K562 (cell line): ENCODE results near the gene UBE2M. TPM values are rescaled to one million over a fixed set of nuclear protein-coding genes. Genes with fewer than 3 reads are reported as not detected.
A peak's percentile ranks its signal among the peaks of the same experiment; 100 is the strongest.

ENCODE experiments used
- CBFA2T2 ChIP-seq: fragments of 450-650 bp; conservative IDR thresholded peaks from 2 replicates; pipeline ENCODE4 v1.6.1; 2017; ENCODE audit warnings: mild to moderate bottlenecking
- CBX2 ChIP-seq: fragments of 200-600 bp; sonication (generic); IDR thresholded peaks from one replicate; pipeline ENCODE4 v1.6.1; 2012; ENCODE audit warnings: mild to moderate bottlenecking, low read length, inconsistent platforms; ENCODE audit not compliant: insufficient read depth, poor library complexity, severe bottlenecking
- CSDE1 ChIP-seq, 2 experiments: fragments of 450-650 bp; IDR thresholded peaks; 2 replicates each; pipeline ENCODE4 v1.6.1; 2016; ENCODE audit warnings: mild to moderate bottlenecking in 1 of 2
- GABPB1 ChIP-seq: sonication (generic); formaldehyde crosslinking; IDR thresholded peaks from 2 replicates; pipeline ENCODE4 v1.8.0; 2022; ENCODE audit warnings: mild to moderate bottlenecking, missing genetic modification reagents
- HCFC1 ChIP-seq: IDR thresholded peaks from 2 replicates; pipeline ENCODE4 v1.6.1; 2012; ENCODE audit warnings: low read depth, low read length, improper control_type of control experiment
- KAT2B ChIP-seq: IDR thresholded peaks from one replicate; pipeline ENCODE4 v1.6.1; 2012; ENCODE audit warnings: low read depth, mild to moderate bottlenecking, control low read depth, inconsistent platforms, low read length, moderate library complexity
- MAFF ChIP-seq: IDR thresholded peaks from 2 replicates; pipeline ENCODE4 v1.6.1; 2012; ENCODE audit warnings: low read length, improper control_type of control experiment
- MCM3 ChIP-seq: fragments of 450-650 bp; IDR thresholded peaks from 2 replicates; pipeline ENCODE4 v1.6.1; 2016
- MXI1 ChIP-seq: IDR thresholded peaks from 2 replicates; pipeline ENCODE4 v1.6.1; 2011; ENCODE audit warnings: low read depth, mild to moderate bottlenecking, improper control_type of control experiment, low read length
- MYBL2 ChIP-seq, 2 experiments: fragments of 450-650 bp in 1 of 2; sonication (generic) in 1 of 2; formaldehyde crosslinking in 1 of 2; IDR thresholded peaks; 2 replicates each; pipeline versions ENCODE4 v1.6.1 to v1.8.1; 2017 to 2022; ENCODE audit warnings: borderline replicate concordance in 1 of 2, inconsistent platforms in 1 of 2, low read depth in 1 of 2, mild to moderate bottlenecking in 1 of 2, missing genetic modification reagents in 1 of 2, moderate library complexity in 1 of 2
- MYNN ChIP-seq, 2 experiments: sonication (generic); formaldehyde crosslinking in 1 of 2; IDR thresholded peaks; 2 replicates each; pipeline versions ENCODE4 v1.5.0 to v1.6.1; 2016 to 2020; ENCODE audit warnings: antibody characterized with exemption in 1 of 2, missing genetic modification reagents in 1 of 2
- NFYB ChIP-seq: IDR thresholded peaks from 2 replicates; pipeline ENCODE4 v1.6.1; 2011; ENCODE audit warnings: mild to moderate bottlenecking, moderate library complexity; ENCODE audit not compliant: insufficient read length; ENCODE audit errors: extremely low read depth
- NRF1 ChIP-seq, 2 experiments: fragments of 450-650 bp; IDR thresholded peaks in 1 of 2; conservative IDR thresholded peaks in 1 of 2; 2 replicates each; pipeline ENCODE4 v1.6.1; 2014; ENCODE audit warnings: mild to moderate bottlenecking in 2 of 2
- RAD21 ChIP-seq, 2 experiments: fragments of 250-450 bp in 1 of 2; fragments of 450-650 bp in 1 of 2; sonication (Bioruptor Pico) in 1 of 2; formaldehyde crosslinking in 1 of 2; IDR thresholded peaks in 1 of 2; conservative IDR thresholded peaks in 1 of 2; 2 replicates each; pipeline versions ENCODE4 v1.4.0 to v1.8.0; 2020 to 2022; ENCODE audit warnings: mild to moderate bottlenecking in 2 of 2, moderate library complexity in 1 of 2
- RFX5 ChIP-seq: IDR thresholded peaks from 2 replicates; pipeline ENCODE4 v1.6.1; 2011; ENCODE audit warnings: low read depth, mild to moderate bottlenecking, improper control_type of control experiment, low read length
- SIRT6 ChIP-seq: IDR thresholded peaks from one replicate; pipeline ENCODE4 v1.6.1; 2012; ENCODE audit warnings: low read depth, mild to moderate bottlenecking, control low read depth, inconsistent platforms, low read length, moderate library complexity
- SLC30A9 ChIP-seq: fragments of 250-450 bp; sonication (Bioruptor Pico); IDR thresholded peaks from 2 replicates; pipeline ENCODE4 v1.8.0; 2022; ENCODE audit warnings: mild to moderate bottlenecking, moderate library complexity
- SUPT5H ChIP-seq: fragments of 450-650 bp; IDR thresholded peaks from 2 replicates; pipeline ENCODE4 v1.6.1; 2016
- ZBTB17 ChIP-seq: fragments of 450-650 bp; formaldehyde crosslinking; IDR thresholded peaks from 2 replicates; pipeline ENCODE4 v1.4.0; 2020; ENCODE audit warnings: mild to moderate bottlenecking
- ZBTB2 ChIP-seq: fragments of 450-650 bp; IDR thresholded peaks from 2 replicates; pipeline ENCODE4 v1.6.1; 2016; ENCODE audit warnings: antibody characterized with exemption
- ZNF133 ChIP-seq: fragments of 250-450 bp; sonication (Bioruptor Pico); IDR thresholded peaks from 2 replicates; pipeline ENCODE4 v1.4.0; 2020; ENCODE audit warnings: mild to moderate bottlenecking
- ZNF143 ChIP-seq: sonication (generic); formaldehyde crosslinking; IDR thresholded peaks from 2 replicates; pipeline ENCODE4 v1.9.0; 2022; ENCODE audit warnings: mild to moderate bottlenecking, missing genetic modification reagents
- ZNF146 ChIP-seq: IDR thresholded peaks from one replicate; pipeline ENCODE4 v1.6.1; 2018; ENCODE audit warnings: missing compliant biosample characterization; ENCODE audit not compliant: unreplicated experiment
- ZNF174 ChIP-seq: fragments of 250-450 bp; sonication (Bioruptor Pico); IDR thresholded peaks from 2 replicates; pipeline ENCODE4 v1.4.0; 2020; ENCODE audit warnings: mild to moderate bottlenecking
- ZNF384 ChIP-seq: IDR thresholded peaks from 2 replicates; pipeline ENCODE4 v1.6.1; 2012; ENCODE audit warnings: low read depth, low read length, improper control_type of control experiment
- ZNF512 ChIP-seq: IDR thresholded peaks from 2 replicates; pipeline ENCODE4 v1.6.1; 2016; ENCODE audit warnings: missing genetic modification characterization, missing compliant biosample characterization
- ZNF699 ChIP-seq: fragments of 250-450 bp; sonication (Bioruptor Pico); IDR thresholded peaks from 2 replicates; pipeline ENCODE4 v1.8.0; 2021; ENCODE audit warnings: mild to moderate bottlenecking, moderate library complexity; ENCODE audit not compliant: insufficient replicate concordance
- ZNF75A ChIP-seq: fragments of 450-650 bp; formaldehyde crosslinking; IDR thresholded peaks from 2 replicates; pipeline ENCODE4 v1.4.0; 2020; ENCODE audit warnings: mild to moderate bottlenecking
- ZSCAN29 ChIP-seq: fragments of 450-650 bp; IDR thresholded peaks from 2 replicates; pipeline ENCODE4 v1.6.1; 2017
- polyA plus RNA-seq, 8 experiments: library from polyadenylated mRNA; depleted of rRNA in 4 of 8; stranded (reverse) in 5 of 8; unstranded in 3 of 8; fragments of >200 nt; fragmentation: Nextera tagmentation in 2 of 8; fragmentation: Illumina TruSeq in 1 of 8; extraction: Ambion mirVana in 2 of 8; extraction: Trizol in 1 of 8; gene quantifications; 2 replicates each; pipeline versions ENCODE4 v1.2.1 to v1.2.3, GENCODE V29; 2011 to 2014; ENCODE audit warnings: inconsistent platforms in 1 of 8, missing spikeins in 1 of 8
- total RNA-seq, 7 experiments: library from RNA; depleted of rRNA in 6 of 7; stranded (reverse); fragments of >200 nt in 6 of 7; fragmentation: Illumina TruSeq in 2 of 7; extraction: Trizol in 2 of 7; gene quantifications; 2 replicates each; pipeline versions ENCODE4 v1.2.1 to v1.2.3, GENCODE V29; 2011 to 2021; ENCODE audit warnings: low replicate concordance in 1 of 7

Gene UBE2M
- total and polyA plus RNA-seq, 9 of the 15 experiments (the other 6 are each of a cell fraction or from before 2014, with no cell fraction given) = 0.92 to 163 (median 85.7) TPM

- TF ChIP-seq ZBTB2 (peak; percentile 89), SUPT5H (peak; percentile 56), MAFF (no peak), SIRT6 (no peak), RFX5 (no peak), ZNF75A (CRISPR knock-in tag) (no peak), ZBTB17 (CRISPR knock-in tag) (peak; percentile 22; the same call in 1 of the 2 replicates), ZNF384 (no peak), CSDE1 (IDR thresholded peaks at IDR 0.05) (no peak), ZNF174 (CRISPR knock-in tag) (no peak), ZNF146 (CRISPR knock-in tag) (no peak), NFYB (no peak), RAD21 (CRISPR knock-in tag; conservative IDR thresholded peaks at IDR 0.05 in 1 of 2, IDR thresholded peaks at IDR 0.05 in 1 of 2) (no peak), MXI1 (no peak), MYBL2 (IDR thresholded peaks at IDR 0.05; ENCODE audit: low read depth) (no peak), MYBL2 (CRISPR knock-in tag; IDR thresholded peaks at IDR 0.05; ENCODE audit: borderline replicate concordance) (no peak), KAT2B (no peak), ZSCAN29 (peak; percentile 82), SLC30A9 (CRISPR knock-in tag) (no peak), MCM3 (no peak), ZNF143 (CRISPR knock-in tag) (no peak; the same call in 1 of the 2 replicates), CBFA2T2 (no peak), HCFC1 (peak; percentile 85), GABPB1 (peak; percentile 95), MYNN (IDR thresholded peaks at IDR 0.05) (no peak), MYNN (CRISPR knock-in tag; IDR thresholded peaks at IDR 0.05) (no peak), ZNF133 (CRISPR knock-in tag) (0 out of 2 replicates have a peak, but pooled peaks have one; percentile 29), ZNF512 (tag) (no peak), NRF1 (conservative IDR thresholded peaks at IDR 0.05 in 1 of 2, IDR thresholded peaks at IDR 0.05 in 1 of 2) (peak; percentile 97 to 98), ZNF699 (CRISPR knock-in tag) (no peak), CBX2 (no peak)
These were observed 338 bp upstream of the UBE2M start (continued) for GRCh38 chr19:58558623-58559274.
